Muscle layer of colon (tissue), 2 donors: Measurements from ENCODE around the gene TMED1.
A peak's percentile ranks its signal among the peaks of the same experiment; 100 is the strongest.

ENCODE experiments used
- H3K27ac ChIP-seq: one replicate; pipeline ENCODE4 v1.7.0; 2013; ENCODE audit warnings: low read depth, mild to moderate bottlenecking, low read length, moderate library complexity
- H3K27me3 ChIP-seq, 2 donors: one replicate each; pipeline ENCODE4 v1.7.0; 2013; ENCODE audit warnings: low read length in 2 of 2, mild to moderate bottlenecking in 2 of 2; ENCODE audit not compliant: insufficient read depth in 2 of 2, control insufficient read depth in 1 of 2
- H3K36me3 ChIP-seq: one replicate; pipeline ENCODE4 v1.7.0; 2013; ENCODE audit warnings: mild to moderate bottlenecking, low read length; ENCODE audit not compliant: insufficient read depth
- H3K4me1 ChIP-seq: one replicate; pipeline ENCODE4 v1.7.0; 2013; ENCODE audit warnings: mild to moderate bottlenecking, low read length; ENCODE audit not compliant: insufficient read depth
- H3K4me3 ChIP-seq, 2 donors: one replicate each; pipeline ENCODE4 v1.7.0; 2013; ENCODE audit warnings: low read length in 2 of 2, low read depth in 1 of 2, mild to moderate bottlenecking in 1 of 2, moderate library complexity in 1 of 2
- H3K9ac ChIP-seq: one replicate; pipeline ENCODE4 v1.7.0; 2013; ENCODE audit warnings: low read length
- H3K9me3 ChIP-seq: one replicate; pipeline ENCODE4 v1.7.0; 2013; ENCODE audit warnings: mild to moderate bottlenecking, low read length
- donor health status: abdominal sarcoma.
- donor health status: Adenocarcinoma of cecum.

Gene TMED1

GRCh38 chr19:10828981-10829821, 6.8 kb downstream of the TMED1 start:
- peaks cover 39% of the 10 kb centered on the region for H3K36me3 ChIP-seq
- no peak overlapping the region for H3K9ac ChIP-seq
- H3K4me1 ChIP-seq, result no peaks in the 10 kb centered on the region
- H3K27me3 ChIP-seq, result no peaks in the 10 kb centered on the region
- H3K27ac ChIP-seq, result no peak overlapping the region
- no peaks in the 10 kb centered on the region for H3K9me3 ChIP-seq
- no peak overlapping the region for H3K4me3 ChIP-seq

GRCh38 chr19:10826846-10827245, 9.2 kb downstream of the TMED1 start:
- Histone ChIP-seq H3K9ac (no peak overlapping the region), H3K27ac (no peak overlapping the region), H3K9me3 (no peaks in the 10 kb centered on the region), H3K4me1 (no peaks in the 10 kb centered on the region), H3K4me3 (no peak overlapping the region), H3K36me3 (peaks cover 50% of the 10 kb centered on the region), H3K27me3 (no peaks in the 10 kb centered on the region)

- Histone ChIP-seq H3K27me3 (no peaks in the 10 kb centered on the region), H3K9me3 (no peaks in the 10 kb centered on the region), H3K9ac (no peak overlapping the region), H3K4me3 (no peak overlapping the region), H3K27ac (no peak overlapping the region), H3K36me3 (peaks cover 52% of the 10 kb centered on the region), H3K4me1 (no peaks in the 10 kb centered on the region)
Measured at GRCh38 chr19:10826231-10826630, 9.8 kb downstream of the TMED1 start.

GRCh38 chr19:10823690-10824089, 12.3 kb downstream of the TMED1 start:
- H3K27me3 ChIP-seq, result no peaks in the 10 kb centered on the region
- no peak overlapping the region for H3K27ac ChIP-seq
- no peak overlapping the region for H3K9ac ChIP-seq
- no peak overlapping the region for H3K4me3 ChIP-seq
- H3K36me3 ChIP-seq, result peaks cover 50% of the 10 kb centered on the region
- H3K9me3 ChIP-seq, result no peaks in the 10 kb centered on the region
- H3K4me1 ChIP-seq, result no peaks in the 10 kb centered on the region

GRCh38 chr19:10820173-10820572, 15.8 kb downstream of the TMED1 start:
- H3K9ac ChIP-seq, result no peak overlapping the region
- no peaks in the 10 kb centered on the region for H3K27me3 ChIP-seq
- no peaks in the 10 kb centered on the region for H3K4me1 ChIP-seq
- no peak overlapping the region for H3K27ac ChIP-seq
- H3K36me3 ChIP-seq, result peaks cover 35% of the 10 kb centered on the region
- H3K4me3 ChIP-seq, result no peak overlapping the region
- H3K9me3 ChIP-seq, result no peaks in the 10 kb centered on the region

GRCh38 chr19:10819124-10820060, 16.6 kb downstream of the TMED1 start:
- Histone ChIP-seq H3K9ac (no peak overlapping the region), H3K27ac (no peak overlapping the region), H3K27me3 (no peaks in the 10 kb centered on the region), H3K9me3 (no peaks in the 10 kb centered on the region), H3K36me3 (peaks cover 35% of the 10 kb centered on the region), H3K4me3 (no peak overlapping the region), H3K4me1 (no peaks in the 10 kb centered on the region)

- Histone ChIP-seq H3K9ac (no peak overlapping the region), H3K27ac (no peak overlapping the region), H3K27me3 (no peaks in the 10 kb centered on the region), H3K4me1 (no peaks in the 10 kb centered on the region), H3K36me3 (peaks cover 34% of the 10 kb centered on the region), H3K4me3 (no peak overlapping the region), H3K9me3 (no peaks in the 10 kb centered on the region)
Measured at GRCh38 chr19:10818301-10819123, 17.5 kb downstream of the TMED1 start.

- Histone ChIP-seq H3K27ac (no peak overlapping the region), H3K36me3 (peaks cover 40% of the 10 kb centered on the region), H3K9me3 (no peaks in the 10 kb centered on the region), H3K27me3 (no peaks in the 10 kb centered on the region), H3K9ac (no peak overlapping the region), H3K4me3 (peak overlapping the region in 1 of 2 donors; percentile 43), H3K4me1 (no peaks in the 10 kb centered on the region)
Measured at GRCh38 chr19:10817291-10818038, 18.5 kb downstream of the TMED1 start.

- no peaks in the 10 kb centered on the region for H3K9me3 ChIP-seq
- H3K4me3 ChIP-seq, result peak overlapping the region in 1 of 2 donors; percentile 43
- peaks cover 40% of the 10 kb centered on the region for H3K36me3 ChIP-seq
- no peak overlapping the region for H3K27ac ChIP-seq
- H3K9ac ChIP-seq, result no peak overlapping the region
- no peaks in the 10 kb centered on the region for H3K27me3 ChIP-seq
- no peaks in the 10 kb centered on the region for H3K4me1 ChIP-seq
Measured at GRCh38 chr19:10816691-10817090, 19.3 kb downstream of the TMED1 start.

- no peak overlapping the region for H3K27ac ChIP-seq
- peak overlapping the region in 1 of 2 donors; percentile 43 for H3K4me3 ChIP-seq
- no peak overlapping the region for H3K9ac ChIP-seq
- H3K27me3 ChIP-seq, result no peaks in the 10 kb centered on the region
- peaks cover 42% of the 10 kb centered on the region for H3K36me3 ChIP-seq
- no peaks in the 10 kb centered on the region for H3K4me1 ChIP-seq
- H3K9me3 ChIP-seq, result no peaks in the 10 kb centered on the region
Measured at GRCh38 chr19:10815969-10816644, 19.9 kb downstream of the TMED1 start.
